ENCODE results near the gene ZGLP1. TPM values are rescaled to one million over a fixed set of nuclear protein-coding genes. Genes with fewer than 3 reads are reported as not detected.
A peak's percentile ranks its signal among the peaks of the same experiment; 100 is the strongest.

The ZGLP1 gene
- polyA plus RNA-seq, 1 donor (not counting 4 experiments of a cell fraction or from before 2014, with no cell fraction given), result 0.43 TPM

DNA sequence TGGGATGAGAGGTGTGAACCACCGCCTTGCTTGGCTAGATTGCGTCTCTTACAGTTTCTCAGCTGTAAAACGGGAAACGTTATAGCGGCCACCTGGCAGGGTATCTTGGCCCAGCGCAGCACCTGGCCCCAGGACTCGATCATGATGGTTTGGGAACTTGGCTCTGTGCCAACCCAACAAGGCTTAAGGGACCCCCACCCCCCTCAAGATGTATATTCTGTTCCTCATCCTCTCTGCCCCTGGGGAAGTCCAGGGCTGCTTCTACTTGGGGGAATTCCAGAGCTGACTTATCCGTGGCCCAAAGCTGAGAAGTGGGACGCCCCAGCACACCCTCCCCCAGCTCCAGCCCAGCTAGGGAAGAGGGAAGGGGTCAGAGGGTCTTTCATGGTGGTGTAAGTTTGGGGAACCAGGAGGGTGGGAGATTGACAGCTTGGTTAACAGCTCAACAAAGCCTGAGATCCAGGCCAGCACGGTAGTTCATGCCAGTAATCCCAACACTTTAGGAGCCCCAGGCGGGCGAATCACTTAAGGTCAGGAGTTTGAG is 38.0 kb downstream of the ZGLP1 start:
- TF ChIP-seq, protein P1, sequence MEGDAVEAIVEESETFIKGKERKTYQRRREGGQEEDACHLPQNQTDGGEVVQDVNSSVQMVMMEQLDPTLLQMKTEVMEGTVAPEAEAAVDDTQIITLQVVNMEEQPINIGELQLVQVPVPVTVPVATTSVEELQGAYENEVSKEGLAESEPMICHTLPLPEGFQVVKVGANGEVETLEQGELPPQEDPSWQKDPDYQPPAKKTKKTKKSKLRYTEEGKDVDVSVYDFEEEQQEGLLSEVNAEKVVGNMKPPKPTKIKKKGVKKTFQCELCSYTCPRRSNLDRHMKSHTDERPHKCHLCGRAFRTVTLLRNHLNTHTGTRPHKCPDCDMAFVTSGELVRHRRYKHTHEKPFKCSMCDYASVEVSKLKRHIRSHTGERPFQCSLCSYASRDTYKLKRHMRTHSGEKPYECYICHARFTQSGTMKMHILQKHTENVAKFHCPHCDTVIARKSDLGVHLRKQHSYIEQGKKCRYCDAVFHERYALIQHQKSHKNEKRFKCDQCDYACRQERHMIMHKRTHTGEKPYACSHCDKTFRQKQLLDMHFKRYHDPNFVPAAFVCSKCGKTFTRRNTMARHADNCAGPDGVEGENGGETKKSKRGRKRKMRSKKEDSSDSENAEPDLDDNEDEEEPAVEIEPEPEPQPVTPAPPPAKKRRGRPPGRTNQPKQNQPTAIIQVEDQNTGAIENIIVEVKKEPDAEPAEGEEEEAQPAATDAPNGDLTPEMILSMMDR (optimal IDR thresholded peaks at IDR 0.05 in 1 of 3, IDR thresholded peaks at IDR 0.05 in 1 of 3, conservative IDR thresholded peaks at IDR 0.05 in 1 of 3; ENCODE audit: extremely low read depth in 1 of 3, insufficient read depth in 2 of 3, low read length in 3 of 3), result no peak
- TF ChIP-seq EZH2 (IDR thresholded peaks at IDR 0.05; ENCODE audit: low read length), result no peak
- DNase-seq (ENCODE audit: low read depth, low spot score) (no peak), FAIRE-seq (no peak)
- peaks cover 9% of the 10 kb centered on the region for H3K4me1 ChIP-seq (ENCODE audit: control insufficient read depth, extremely low read depth, insufficient read depth, low read length)
- dilution Hi-C loops (cut with MboI; ENCODE audit: extremely low pct_ligation_motif_present, low sequenced_read_pairs), result no loop called here
- H2AFZ ChIP-seq (ENCODE audit: control insufficient read depth, low read length), result no peak overlapping the region
- no peak overlapping the region for H3K27ac ChIP-seq (ENCODE audit: control insufficient read depth, insufficient read depth, low read length)
- H3K9me3 ChIP-seq (ENCODE audit: control insufficient read depth, low read depth, low read length), result no peaks in the 10 kb centered on the region
- H3K79me2 ChIP-seq (ENCODE audit: control insufficient read depth, insufficient read depth, low read length), result no peaks in the 10 kb centered on the region
- H3K4me3 ChIP-seq (ENCODE audit: control insufficient read depth in 2 of 3, extremely low read depth in 1 of 3, insufficient read depth in 2 of 3, low read depth in 1 of 3, low read length in 3 of 3), result no peak overlapping the region
- H3K4me2 ChIP-seq (ENCODE audit: control insufficient read depth, extremely low read depth, insufficient read depth, low read depth, low read length), result no peak overlapping the region
- H3K36me3 ChIP-seq (ENCODE audit: control insufficient read depth in 2 of 2, extremely low read depth in 1 of 2, insufficient read depth in 2 of 2, low read length in 2 of 2), result no peaks in the 10 kb centered on the region
- H3K9me1 ChIP-seq (ENCODE audit: control insufficient read depth, extremely low read depth, insufficient read depth, low read length), result no peaks in the 10 kb centered on the region
- peaks cover 23% of the 10 kb centered on the region for H3K27me3 ChIP-seq (ENCODE audit: control insufficient read depth, extremely low read depth, insufficient read depth, low read length)
- no peak overlapping the region for H3K9ac ChIP-seq (ENCODE audit: control insufficient read depth, extremely low read depth, insufficient read depth, low read length)
- H4K20me1 ChIP-seq (ENCODE audit: control insufficient read depth, extremely low read depth, insufficient read depth, low read length), result no peaks in the 10 kb centered on the region

DNA sequence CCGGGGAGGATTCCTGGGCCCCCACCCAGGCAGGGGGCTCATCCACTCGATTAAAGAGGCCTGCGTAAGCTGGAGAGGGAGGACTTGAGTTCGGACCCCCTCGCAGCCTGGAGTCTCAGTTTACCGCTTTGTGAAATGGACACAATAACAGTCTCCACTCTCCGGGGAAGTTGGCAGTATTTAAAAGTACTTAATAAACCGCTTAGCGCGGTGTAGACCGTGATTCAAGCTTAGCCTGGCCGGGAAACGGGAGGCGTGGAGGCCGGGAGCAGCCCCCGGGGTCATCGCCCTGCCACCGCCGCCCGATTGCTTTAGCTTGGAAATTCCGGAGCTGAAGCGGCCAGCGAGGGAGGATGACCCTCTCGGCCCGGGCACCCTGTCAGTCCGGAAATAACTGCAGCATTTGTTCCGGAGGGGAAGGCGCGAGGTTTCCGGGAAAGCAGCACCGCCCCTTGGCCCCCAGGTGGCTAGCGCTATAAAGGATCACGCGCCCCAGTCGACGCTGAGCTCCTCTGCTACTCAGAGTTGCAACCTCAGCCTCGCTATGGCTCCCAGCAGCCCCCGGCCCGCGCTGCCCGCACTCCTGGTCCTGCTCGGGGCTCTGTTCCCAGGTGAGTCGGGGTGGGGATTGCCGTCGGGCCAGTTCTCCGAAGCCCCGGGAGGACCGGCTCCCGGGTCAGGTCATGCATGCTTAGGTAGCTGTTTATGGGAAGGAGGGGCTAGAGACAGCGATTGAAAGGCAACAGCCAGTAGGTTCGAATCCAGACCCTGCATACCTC is 38.8 kb downstream of the ZGLP1 start, which contains the start of gene ICAM1:
ICAM1 (plus strand) TSS at position 505 of the 779 bp plus-strand sequence; CDS start at position 545, 40 bp downstream.
- peak within 1 kb of the TSS; percentile 13 to 63 (median 32) for H3K4me3 ChIP-seq (ENCODE audit: control insufficient read depth in 2 of 3, extremely low read depth in 1 of 3, insufficient read depth in 2 of 3, low read depth in 1 of 3, low read length in 3 of 3)
- H2AFZ ChIP-seq (ENCODE audit: control insufficient read depth, low read length), result peak within 1 kb of the TSS; percentile 49
- no peaks in the 10 kb centered on the region for H3K79me2 ChIP-seq (ENCODE audit: control insufficient read depth, insufficient read depth, low read length)
- no peak within 1 kb of the TSS for H3K27ac ChIP-seq (ENCODE audit: control insufficient read depth, insufficient read depth, low read length)
- dilution Hi-C loops (cut with MboI; ENCODE audit: extremely low pct_ligation_motif_present, low sequenced_read_pairs), result no loop called here
- H3K36me3 ChIP-seq (ENCODE audit: control insufficient read depth in 2 of 2, extremely low read depth in 1 of 2, insufficient read depth in 2 of 2, low read length in 2 of 2), result no peaks in the 10 kb centered on the region
- no peaks in the 10 kb centered on the region for H3K9me3 ChIP-seq (ENCODE audit: control insufficient read depth, low read depth, low read length)
- no peaks in the 10 kb centered on the region for H4K20me1 ChIP-seq (ENCODE audit: control insufficient read depth, extremely low read depth, insufficient read depth, low read length)
- peak within 1 kb of the TSS; percentile 78 for H3K4me2 ChIP-seq (ENCODE audit: control insufficient read depth, extremely low read depth, insufficient read depth, low read depth, low read length)
- peak; percentile 60 for TF ChIP-seq EZH2 (IDR thresholded peaks at IDR 0.05; ENCODE audit: low read length)
- TF ChIP-seq, protein P1 (optimal IDR thresholded peaks at IDR 0.05 in 1 of 3, IDR thresholded peaks at IDR 0.05 in 1 of 3, conservative IDR thresholded peaks at IDR 0.05 in 1 of 3; ENCODE audit: extremely low read depth in 1 of 3, insufficient read depth in 2 of 3, low read length in 3 of 3), result peak in 1 of 3 experiments; percentile 8
- H3K4me1 ChIP-seq (ENCODE audit: control insufficient read depth, extremely low read depth, insufficient read depth, low read length), result peaks cover 9% of the 10 kb centered on the region
- H3K27me3 ChIP-seq (ENCODE audit: control insufficient read depth, extremely low read depth, insufficient read depth, low read length), result peaks cover 23% of the 10 kb centered on the region
- peak within 1 kb of the TSS; percentile 15 for H3K9ac ChIP-seq (ENCODE audit: control insufficient read depth, extremely low read depth, insufficient read depth, low read length)
- no peak for DNase-seq (ENCODE audit: low read depth, low spot score)
- FAIRE-seq, result no peak
- H3K9me1 ChIP-seq (ENCODE audit: control insufficient read depth, extremely low read depth, insufficient read depth, low read length), result no peaks in the 10 kb centered on the region
